Measurements from ENCODE around the gene NCKAP5.

DNA sequence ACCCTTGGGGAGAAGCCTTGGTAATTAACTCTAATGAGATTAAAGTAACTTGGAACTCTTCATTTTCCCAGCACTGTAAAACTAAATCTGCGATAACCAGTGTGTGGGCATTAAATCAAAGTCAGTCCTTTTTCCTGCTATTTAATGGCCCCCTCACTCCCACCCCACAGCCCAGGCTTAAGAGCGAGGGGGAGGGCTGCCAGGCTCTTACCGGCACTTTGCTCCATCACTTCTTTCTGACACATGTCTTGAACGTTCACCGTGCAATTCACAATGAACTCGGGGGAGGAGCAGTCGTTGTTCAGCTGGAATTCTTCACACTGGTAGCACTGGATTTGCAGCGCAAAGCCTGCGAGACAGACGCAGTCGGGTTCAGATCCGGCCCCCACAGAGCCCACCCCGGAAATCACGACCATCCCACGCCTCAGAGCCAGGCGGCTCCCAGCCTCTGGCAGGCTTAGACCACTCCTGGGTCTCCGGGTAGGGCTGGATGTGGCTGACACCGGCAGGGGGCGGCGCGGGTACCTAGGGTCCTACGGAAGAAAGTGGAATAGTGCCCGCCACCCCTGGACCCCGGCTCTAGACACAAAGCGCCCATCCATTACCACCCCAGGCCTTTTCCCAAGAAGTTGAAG is 900.0 kb downstream of the NCKAP5 start:
- TF ChIP-seq, protein P1, sequence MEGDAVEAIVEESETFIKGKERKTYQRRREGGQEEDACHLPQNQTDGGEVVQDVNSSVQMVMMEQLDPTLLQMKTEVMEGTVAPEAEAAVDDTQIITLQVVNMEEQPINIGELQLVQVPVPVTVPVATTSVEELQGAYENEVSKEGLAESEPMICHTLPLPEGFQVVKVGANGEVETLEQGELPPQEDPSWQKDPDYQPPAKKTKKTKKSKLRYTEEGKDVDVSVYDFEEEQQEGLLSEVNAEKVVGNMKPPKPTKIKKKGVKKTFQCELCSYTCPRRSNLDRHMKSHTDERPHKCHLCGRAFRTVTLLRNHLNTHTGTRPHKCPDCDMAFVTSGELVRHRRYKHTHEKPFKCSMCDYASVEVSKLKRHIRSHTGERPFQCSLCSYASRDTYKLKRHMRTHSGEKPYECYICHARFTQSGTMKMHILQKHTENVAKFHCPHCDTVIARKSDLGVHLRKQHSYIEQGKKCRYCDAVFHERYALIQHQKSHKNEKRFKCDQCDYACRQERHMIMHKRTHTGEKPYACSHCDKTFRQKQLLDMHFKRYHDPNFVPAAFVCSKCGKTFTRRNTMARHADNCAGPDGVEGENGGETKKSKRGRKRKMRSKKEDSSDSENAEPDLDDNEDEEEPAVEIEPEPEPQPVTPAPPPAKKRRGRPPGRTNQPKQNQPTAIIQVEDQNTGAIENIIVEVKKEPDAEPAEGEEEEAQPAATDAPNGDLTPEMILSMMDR (IDR thresholded peaks at IDR 0.05; ENCODE audit: borderline replicate concordance, extremely low read depth, low read length, poor library complexity, severe bottlenecking), result no peak
- no peak for TF ChIP-seq EZH2 (IDR thresholded peaks at IDR 0.05; ENCODE audit: borderline replicate concordance, low read depth, low read length, severe bottlenecking)

Data from DND-41 (cell line).